RPMI8226 (cell line): ENCODE data around the gene AKAP13.
"Not testable (repeated sequence)": the region's sequence is repeated elsewhere in the genome, so short reads cannot be mapped to it uniquely, and the experiment has no call there.

Experiments
- DNase-seq: peaks from one replicate; pipeline ENCODE4 v3.0.0-alpha.2; 2015

Gene AKAP13

DNA sequence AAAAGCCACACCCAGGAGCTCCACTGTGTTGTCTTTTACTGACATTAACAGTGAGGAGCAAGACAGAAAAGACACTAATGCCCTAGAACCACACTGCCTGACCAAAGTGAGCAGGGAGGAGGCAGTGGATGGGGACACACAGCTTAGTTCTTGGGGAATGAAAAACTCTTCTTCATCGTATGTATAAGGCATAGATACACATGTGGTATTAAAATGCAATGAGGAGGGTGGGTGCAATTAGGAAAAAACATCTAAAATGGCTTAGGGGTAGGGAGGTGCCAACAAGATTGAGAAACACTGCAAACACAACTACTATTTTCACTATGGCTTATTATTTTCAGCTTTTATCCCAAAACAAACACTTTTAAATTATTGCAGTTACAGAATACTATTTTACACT lies 398.8 kb downstream of the AKAP13 start:
- no peak for DNase-seq

GRCh38 chr15:85780225-85780985 lies 400.0 kb downstream of the AKAP13 start:
- no peak for DNase-seq

GRCh38 chr15:85781099-85781498 lies 400.7 kb downstream of the AKAP13 start:
- no peak for DNase-seq

DNA sequence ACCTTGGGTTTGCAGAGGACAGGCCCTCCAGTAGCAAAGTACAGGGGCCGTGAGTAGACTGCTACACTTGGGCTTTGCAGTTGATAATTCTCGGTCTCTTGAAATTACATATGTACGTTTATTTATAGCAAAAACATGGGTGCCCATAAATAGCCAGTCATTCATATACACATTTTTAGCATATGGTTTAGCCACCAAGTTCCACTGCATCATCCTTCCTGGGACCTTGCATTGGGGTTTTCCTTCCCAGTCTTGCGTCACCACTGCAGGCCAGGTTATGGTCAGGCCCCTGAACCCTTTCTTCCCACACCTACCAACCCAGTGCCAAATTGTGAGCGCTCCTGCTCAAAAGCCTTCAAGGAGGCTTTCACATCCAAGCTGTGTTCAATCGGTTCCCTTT lies 401.7 kb downstream of the AKAP13 start:
- DNase-seq: no peak

GRCh38 chr15:85785887-85786780 lies 405.7 kb downstream of the AKAP13 start:
- DNase-seq: peak; percentile 37

DNA sequence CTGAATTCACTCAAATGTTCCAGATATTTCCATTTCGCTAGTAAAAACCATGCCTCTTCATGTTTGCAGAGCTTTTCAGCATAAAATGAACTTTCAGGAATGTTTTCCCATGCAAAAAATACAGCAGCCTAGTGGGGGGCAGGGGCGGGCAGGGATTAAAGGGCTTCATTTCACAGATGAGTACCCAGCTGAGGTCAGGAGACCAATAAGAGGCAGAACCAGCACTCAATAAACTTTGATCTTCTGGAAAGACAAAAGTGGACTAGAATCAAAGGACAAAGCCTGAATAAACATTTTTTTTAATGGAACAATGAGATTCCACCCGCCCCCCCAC lies 406.3 kb downstream of the AKAP13 start:
- no peak for DNase-seq

GRCh38 chr15:85788771-85789495 lies 408.5 kb downstream of the AKAP13 start:
- DNase-seq: no peak

DNA sequence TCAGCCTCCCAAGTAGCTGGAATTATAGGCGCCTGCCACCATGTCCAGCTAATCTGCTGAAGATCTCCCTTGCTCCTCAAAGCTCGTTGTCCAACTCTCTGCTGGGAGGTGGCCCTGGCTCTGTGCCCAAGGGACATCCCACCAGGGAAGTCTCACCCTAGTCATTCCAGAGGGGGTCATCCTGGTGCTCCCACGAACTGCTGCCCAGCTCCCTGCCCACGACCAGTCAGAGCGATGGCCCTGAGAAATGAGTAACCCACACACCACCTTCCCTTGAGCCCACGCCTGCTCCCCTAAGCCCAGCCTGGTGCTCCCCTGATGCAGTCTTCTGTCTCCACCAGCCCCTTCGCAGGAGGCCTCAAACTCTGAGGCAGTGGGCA lies 409.1 kb downstream of the AKAP13 start:
- no peak for DNase-seq

- no peak for DNase-seq
These were observed 411.8 kb downstream of the AKAP13 start for GRCh38 chr15:85792102-85792731.

DNA sequence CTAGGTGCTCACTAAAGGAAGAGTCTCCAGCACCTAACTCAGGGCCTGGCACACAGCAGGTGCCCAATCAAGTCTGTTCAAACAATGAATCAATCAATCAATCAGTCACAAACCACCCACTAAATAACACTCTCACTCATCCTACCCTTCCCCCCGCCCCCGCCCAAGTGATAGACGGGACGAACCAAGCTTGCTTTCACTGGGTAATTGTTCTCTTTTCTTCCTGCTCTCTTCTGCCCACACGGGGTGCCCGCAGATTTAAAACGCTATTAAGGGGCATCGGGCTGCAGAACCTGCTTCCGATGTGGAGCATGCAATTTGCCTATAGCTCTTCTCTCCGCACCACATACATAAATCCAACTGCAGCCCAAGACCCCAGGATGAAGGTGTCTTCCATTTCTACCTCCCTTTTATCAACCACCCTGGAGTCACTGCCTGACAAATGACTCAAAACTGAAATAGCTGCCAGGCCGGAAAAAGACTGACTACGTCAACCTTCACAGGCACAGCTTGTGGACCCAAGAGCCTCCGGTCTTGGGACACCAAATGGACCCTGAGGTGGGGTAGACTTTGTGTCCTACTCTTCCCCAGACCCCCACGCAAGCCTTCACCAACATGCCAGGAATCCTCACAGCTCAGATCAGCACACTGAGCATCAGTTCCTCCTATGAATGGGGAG lies 412.6 kb downstream of the AKAP13 start:
- DNase-seq: no peak

DNA sequence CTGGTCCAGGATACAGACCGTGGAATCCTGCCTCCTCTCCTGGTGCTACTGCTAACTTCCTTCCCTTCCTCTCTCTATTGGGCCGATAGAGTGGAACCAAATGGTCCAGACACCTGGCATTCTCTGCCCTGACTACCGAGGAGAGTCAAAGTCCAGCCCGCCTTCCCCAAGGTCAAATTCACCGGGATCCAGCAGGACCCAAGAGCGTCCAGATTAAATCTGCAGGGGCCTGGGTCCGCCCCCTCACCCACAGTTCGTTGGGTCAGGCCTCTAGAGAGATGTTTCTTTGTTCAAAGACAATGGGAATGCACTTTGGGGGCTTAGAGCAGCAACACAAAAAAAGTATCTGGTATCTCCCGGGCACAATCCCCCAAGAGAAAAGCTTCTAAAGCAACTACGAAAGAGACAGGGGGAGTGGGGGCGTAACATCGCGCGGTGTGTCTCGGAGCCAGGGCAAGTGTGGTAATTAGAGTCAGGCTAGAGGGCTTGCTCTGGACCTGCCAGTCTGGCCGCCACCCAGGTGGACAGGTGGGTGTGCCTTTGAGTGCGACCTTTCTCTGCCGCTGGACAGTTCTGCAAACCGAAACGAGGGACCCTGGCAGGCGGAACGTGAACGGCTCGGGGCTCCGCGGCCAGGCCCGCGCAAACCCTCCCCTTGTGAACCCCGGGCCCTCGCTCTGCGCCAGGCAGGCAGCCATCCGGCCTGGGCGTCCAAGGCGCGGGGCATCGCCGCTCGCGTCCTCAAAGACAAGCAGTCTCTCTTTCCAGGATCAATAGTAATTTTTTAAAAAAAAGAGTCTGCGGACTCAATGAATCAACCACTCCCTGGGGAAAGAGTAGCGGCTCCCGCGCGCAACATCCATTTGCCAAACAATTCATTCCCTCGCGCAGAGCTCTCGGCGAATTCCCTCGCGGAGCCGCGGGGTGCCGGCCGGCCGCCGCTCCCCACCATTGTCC lies 413.5 kb downstream of the AKAP13 start:
- DNase-seq: peak; percentile 51

GRCh38 chr15:85794598-85795336 lies 414.4 kb downstream of the AKAP13 start, which contains the start of gene KLHL25:
Gene KLHL25 (minus strand): TSS chr15:85794925. CDS start chr15:85769810, 25,115 bp downstream.
- DNase-seq: peak; percentile 96

GRCh38 chr15:85795337-85796305 lies 415.2 kb downstream of the AKAP13 start:
- no peak for DNase-seq

DNA sequence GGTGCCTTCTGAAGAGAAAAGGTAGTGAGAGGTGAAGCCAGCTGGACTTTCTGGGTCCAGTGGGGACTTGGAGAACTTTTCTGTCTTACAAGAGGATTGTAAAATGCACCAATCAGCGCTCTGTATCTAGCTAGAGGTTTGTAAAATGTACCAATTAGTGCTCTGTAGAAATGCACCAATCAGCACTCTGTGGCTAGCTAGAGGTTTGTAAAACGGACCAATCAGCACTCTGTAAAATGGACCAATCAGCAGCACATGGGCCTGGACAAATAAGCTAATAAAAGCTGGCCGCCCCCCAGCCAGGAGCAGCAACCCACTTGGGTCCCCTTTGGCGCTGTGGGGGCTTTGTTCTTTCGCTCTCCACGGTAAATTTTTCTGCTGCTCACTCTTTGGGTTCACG lies 416.0 kb downstream of the AKAP13 start:
- DNase-seq: not testable (repeated sequence)
